Neuronal stem cell (in vitro differentiated cells): ENCODE measurements around the gene DSCAM.

Source experiments
- DNase-seq: peaks from one replicate; pipeline ENCODE4 v3.0.0-alpha.2; 2013; ENCODE audit warnings: low spot score
- H2AFZ ChIP-seq: one replicate; pipeline ENCODE4 v1.6.1; 2013; ENCODE audit warnings: mild to moderate bottlenecking, low read length, inconsistent platforms
- H2AK5ac ChIP-seq: 2 replicates; pipeline ENCODE4 v1.6.1; 2013; ENCODE audit warnings: low read depth, mild to moderate bottlenecking, inconsistent platforms, low read length, moderate library complexity, mixed read lengths
- H2BK120ac ChIP-seq: 2 replicates; pipeline ENCODE4 v1.6.1; 2013; ENCODE audit warnings: low read depth, mild to moderate bottlenecking, inconsistent platforms, low read length, moderate library complexity, mixed read lengths
- H2BK12ac ChIP-seq: one replicate; pipeline ENCODE4 v1.6.1; 2013; ENCODE audit warnings: low read length, inconsistent platforms
- H2BK15ac ChIP-seq: 2 replicates; pipeline ENCODE4 v1.6.1; 2013; ENCODE audit warnings: mild to moderate bottlenecking, low read length, inconsistent platforms, mixed read lengths
- H2BK5ac ChIP-seq: one replicate; pipeline ENCODE4 v1.6.1; 2013; ENCODE audit warnings: inconsistent platforms, mild to moderate bottlenecking, low read length, moderate library complexity
- H3K14ac ChIP-seq: one replicate; pipeline ENCODE4 v1.6.1; 2013; ENCODE audit warnings: low read length, inconsistent platforms
- H3K18ac ChIP-seq: 2 replicates; pipeline ENCODE4 v1.6.1; 2013; ENCODE audit warnings: low read length, inconsistent platforms
- H3K23ac ChIP-seq: 2 replicates; pipeline ENCODE4 v1.6.1; 2013; ENCODE audit warnings: low read depth, mild to moderate bottlenecking, mixed read lengths, low read length, inconsistent platforms; ENCODE audit not compliant: poor library complexity
- H3K27ac ChIP-seq: replicated peaks from 3 replicates; pipeline ENCODE4 v1.5.1; 2013; ENCODE audit warnings: low read length, inconsistent platforms
- H3K27me3 ChIP-seq, 3 experiments: 2 replicates each; pipeline ENCODE4 v1.6.1; 2013; ENCODE audit warnings: low read length in 3 of 3, mild to moderate bottlenecking in 2 of 3, inconsistent platforms in 1 of 3, low read depth in 1 of 3, mixed read lengths in 1 of 3, moderate library complexity in 1 of 3; ENCODE audit not compliant: control insufficient read depth in 3 of 3, insufficient read depth in 3 of 3
- H3K36me3 ChIP-seq, 2 donors: replicated peaks in 1 of 2; 2 replicates each; pipeline ENCODE4 v1.6.1; 2013; ENCODE audit warnings: low read length in 2 of 2; ENCODE audit not compliant: control insufficient read depth in 2 of 2, insufficient read depth in 2 of 2
- H3K4ac ChIP-seq: 2 replicates; pipeline ENCODE4 v1.6.1; 2013; ENCODE audit warnings: inconsistent platforms, mild to moderate bottlenecking, low read length, moderate library complexity
- H3K4me1 ChIP-seq, 2 donors: 1 replicate in 1 of 2; 2 replicates in 1 of 2; pipeline ENCODE4 v1.6.1; 2013; ENCODE audit warnings: low read length in 2 of 2, low read depth in 1 of 2; ENCODE audit not compliant: control insufficient read depth in 2 of 2, insufficient read depth in 1 of 2
- H3K4me2 ChIP-seq: one replicate; pipeline ENCODE4 v1.6.1; 2013; ENCODE audit warnings: mild to moderate bottlenecking, low read length, inconsistent platforms; ENCODE audit not compliant: insufficient read depth, poor library complexity, severe bottlenecking
- H3K4me3 ChIP-seq, 2 donors: 2 replicates each; pipeline ENCODE4 v1.5.1; 2013; ENCODE audit warnings: low read length in 2 of 2, mild to moderate bottlenecking in 2 of 2, inconsistent platforms in 1 of 2, moderate library complexity in 1 of 2
- H3K79me1 ChIP-seq: one replicate; pipeline ENCODE4 v1.6.1; 2013; ENCODE audit warnings: low read depth, mild to moderate bottlenecking, inconsistent platforms, low read length, moderate library complexity
- H3K9ac ChIP-seq: one replicate; pipeline ENCODE4 v1.6.1; 2013; ENCODE audit warnings: mild to moderate bottlenecking, low read depth, low read length, inconsistent platforms; ENCODE audit not compliant: poor library complexity
- H3K9me3 ChIP-seq, 2 donors: replicated peaks in 1 of 2; 2 replicates each; pipeline versions ENCODE3 to v1.6.1; 2013; ENCODE audit warnings: low read length in 2 of 2, mild to moderate bottlenecking in 2 of 2, inconsistent platforms in 1 of 2, low read depth in 1 of 2, mixed read lengths in 1 of 2, moderate library complexity in 1 of 2; ENCODE audit not compliant: control insufficient read depth in 2 of 2, insufficient read depth in 1 of 2
- H4K8ac ChIP-seq: one replicate; pipeline ENCODE4 v1.6.1; 2013; ENCODE audit warnings: low read depth, mild to moderate bottlenecking, inconsistent platforms, low read length, moderate library complexity
- H4K91ac ChIP-seq: one replicate; pipeline ENCODE4 v1.6.1; 2013; ENCODE audit warnings: low read length, low read depth, mild to moderate bottlenecking, inconsistent platforms; ENCODE audit not compliant: poor library complexity
- WGBS, 2 donors: extraction: QIAGEN DNeasy Blood & Tissue Kit; methylation state at CpG; one replicate each; pipeline ENCODE4 v1.1.7; 2013; ENCODE audit warnings: missing lambda C conversion rate in 2 of 2, mixed read lengths in 1 of 2; ENCODE audit not compliant: insufficient read length in 2 of 2, insufficient replicate concordance in 1 of 2; ENCODE audit errors: extremely low coverage in 2 of 2; 5-methylcytosine and 5-hydroxymethylcytosine counted together

Gene DSCAM

GRCh38 chr21:40685141-40685540 is 161.8 kb downstream of the DSCAM start:
- no peak overlapping the region for H2BK5ac ChIP-seq
- H2BK120ac ChIP-seq: no peak overlapping the region
- H3K18ac ChIP-seq: no peak overlapping the region
- no peak overlapping the region for H2BK15ac ChIP-seq
- no peaks in the 10 kb centered on the region for H3K36me3 ChIP-seq
- no peak for DNase-seq
- no peak overlapping the region for H3K4me2 ChIP-seq
- no peak overlapping the region for H2BK12ac ChIP-seq
- no peaks in the 10 kb centered on the region for H3K27me3 ChIP-seq
- H3K4me1 ChIP-seq: peaks cover 0 to 13% of the 10 kb centered on the region in 2 donors
- no peak overlapping the region for H3K9ac ChIP-seq
- no peak overlapping the region for H3K23ac ChIP-seq
- H4K91ac ChIP-seq: no peak overlapping the region
- no CpG with 5 or more reads among the region's 3 CpGs for WGBS, 2 donors
- no peaks in the 10 kb centered on the region for H3K79me1 ChIP-seq
- no peak overlapping the region for H3K14ac ChIP-seq
- H3K27ac ChIP-seq: no peak overlapping the region
- no peak overlapping the region for H2AK5ac ChIP-seq
- no peak overlapping the region for H4K8ac ChIP-seq
- H2AFZ ChIP-seq: no peak overlapping the region
- H3K9me3 ChIP-seq: no peaks in the 10 kb centered on the region
- no peak overlapping the region for H3K4ac ChIP-seq
- no peak overlapping the region for H3K4me3 ChIP-seq

- Histone ChIP-seq H3K23ac (no peak overlapping the region), H3K4me3 (no peak overlapping the region), H3K9me3 (no peaks in the 10 kb centered on the region), H3K4ac (no peak overlapping the region), H4K91ac (no peak overlapping the region), H3K4me2 (no peak overlapping the region), H3K36me3 (no peaks in the 10 kb centered on the region), H2BK15ac (no peak overlapping the region), H2BK120ac (no peak overlapping the region), H2BK5ac (no peak overlapping the region), H3K79me1 (no peaks in the 10 kb centered on the region), H3K4me1 (peaks cover 0 to 12% of the 10 kb centered on the region in 2 donors), H2AFZ (no peak overlapping the region), H3K18ac (no peak overlapping the region), H2AK5ac (no peak overlapping the region), H3K14ac (no peak overlapping the region), H3K27ac (no peak overlapping the region), H3K9ac (no peak overlapping the region), H3K27me3 (no peaks in the 10 kb centered on the region), H4K8ac (no peak overlapping the region), H2BK12ac (no peak overlapping the region)
- DNase-seq: no peak
- no CpG with 5 or more reads among the region's 2 CpGs for WGBS, 2 donors
Observed at GRCh38 chr21:40684726-40685125, 162.2 kb downstream of the DSCAM start.

GRCh38 chr21:40683349-40683748 is 163.6 kb downstream of the DSCAM start:
- H3K4me1 ChIP-seq: peaks cover 0 to 11% of the 10 kb centered on the region in 2 donors

GRCh38 chr21:40681164-40681859 is 165.6 kb downstream of the DSCAM start:
- Histone ChIP-seq H2BK12ac (no peak overlapping the region), H3K9ac (peak overlapping the region; percentile 77), H3K23ac (no peak overlapping the region), H3K27me3 (no peaks in the 10 kb centered on the region), H3K4me2 (no peak overlapping the region), H2AK5ac (no peak overlapping the region), H3K27ac (no peak overlapping the region), H2BK15ac (no peak overlapping the region), H4K8ac (no peak overlapping the region), H3K14ac (no peak overlapping the region), H3K9me3 (no peaks in the 10 kb centered on the region), H3K36me3 (no peaks in the 10 kb centered on the region), H3K4ac (no peak overlapping the region), H2AFZ (no peak overlapping the region), H3K18ac (peak overlapping the region; percentile 67), H3K4me1 (peaks cover 0 to 6% of the 10 kb centered on the region in 2 donors), H4K91ac (no peak overlapping the region), H2BK120ac (peak overlapping the region; percentile 84), H2BK5ac (no peak overlapping the region), H3K79me1 (no peaks in the 10 kb centered on the region), H3K4me3 (no peak overlapping the region)
- DNase-seq: no peak
- whole genome bisulfite sequencing, 2 donors: no CpG with 5 or more reads among the region's 9 CpGs

More at GRCh38 chr21:40683349-40683748, 163.6 kb downstream of the DSCAM start:
- no CpG with 5 or more reads among the region's 5 CpGs for WGBS, 2 donors
- no peaks in the 10 kb centered on the region for H3K27me3 ChIP-seq
- H2BK120ac ChIP-seq: no peak overlapping the region
- H2BK15ac ChIP-seq: no peak overlapping the region
- no peak overlapping the region for H3K4me2 ChIP-seq
- H2BK5ac ChIP-seq: no peak overlapping the region
- H3K4ac ChIP-seq: no peak overlapping the region
- H3K9me3 ChIP-seq: no peaks in the 10 kb centered on the region
- no peak for DNase-seq
- H3K9ac ChIP-seq: no peak overlapping the region
- no peaks in the 10 kb centered on the region for H3K36me3 ChIP-seq
- H3K18ac ChIP-seq: no peak overlapping the region
- no peak overlapping the region for H2BK12ac ChIP-seq
- no peak overlapping the region for H2AK5ac ChIP-seq
- no peak overlapping the region for H3K4me3 ChIP-seq
- H2AFZ ChIP-seq: no peak overlapping the region
- no peak overlapping the region for H3K14ac ChIP-seq
- H3K23ac ChIP-seq: no peak overlapping the region
- no peak overlapping the region for H3K27ac ChIP-seq
- H3K79me1 ChIP-seq: no peaks in the 10 kb centered on the region
- H4K91ac ChIP-seq: no peak overlapping the region
- H4K8ac ChIP-seq: no peak overlapping the region
